ENCODE results near the gene HINT3. TPM values are rescaled to one million over a fixed set of nuclear protein-coding genes. Genes with fewer than 3 reads are reported as not detected.

The HINT3 gene
- total and polyA plus RNA-seq, 3 donors from 2014 or later: 19.0 to 24.8 (median 22.5) TPM

GRCh38 chr6:125987026-125987617 is 30.6 kb downstream of the HINT3 start:
- Histone ChIP-seq H3K36me3 (ENCODE audit: low read depth, missing control alignments) (no peaks in the 10 kb centered on the region), H3K4me1 (peaks cover 12% of the 10 kb centered on the region), H3K9me3 (no peaks in the 10 kb centered on the region), H3K27me3 (no peaks in the 10 kb centered on the region), H3K27ac (peak overlapping the region; percentile 34 to 85), H3K4me3 (peak overlapping the region; percentile 77 to 94)
- WGBS, 2 donors: 8 to 12% methylated on average over 10 of the region's 10 CpGs
- DNase-seq: no peak
- no peak for TF ChIP-seq POLR2A (IDR thresholded peaks at IDR 0.05)
- TF ChIP-seq CTCF (IDR thresholded peaks at IDR 0.05): no peak
- intact Hi-C loops (cut with DNase I; ENCODE audit: low total_unique reads): no loop called here

GRCh38 chr6:125988280-125988679 is 31.7 kb downstream of the HINT3 start:
- no peak overlapping the region for H3K27ac ChIP-seq
- H3K36me3 ChIP-seq (ENCODE audit: low read depth, missing control alignments): no peaks in the 10 kb centered on the region
- peaks cover 12% of the 10 kb centered on the region for H3K4me1 ChIP-seq
- H3K27me3 ChIP-seq: no peaks in the 10 kb centered on the region
- no peaks in the 10 kb centered on the region for H3K9me3 ChIP-seq
- intact Hi-C loops (cut with DNase I; ENCODE audit: low total_unique reads): no loop called here
- TF ChIP-seq POLR2A (IDR thresholded peaks at IDR 0.05): no peak
- no peak for TF ChIP-seq CTCF (IDR thresholded peaks at IDR 0.05)
- DNase-seq: no peak
- no peak overlapping the region for H3K4me3 ChIP-seq

GRCh38 chr6:125989631-125990030 is 33.1 kb downstream of the HINT3 start:
- peaks cover 12% of the 10 kb centered on the region for H3K4me1 ChIP-seq
- H3K4me3 ChIP-seq: no peak overlapping the region
- H3K27me3 ChIP-seq: no peaks in the 10 kb centered on the region
- TF ChIP-seq CTCF (IDR thresholded peaks at IDR 0.05) (no peak), POLR2A (IDR thresholded peaks at IDR 0.05) (no peak)
- H3K36me3 ChIP-seq (ENCODE audit: low read depth, missing control alignments): no peaks in the 10 kb centered on the region
- no peaks in the 10 kb centered on the region for H3K9me3 ChIP-seq
- DNase-seq: no peak
- H3K27ac ChIP-seq: no peak overlapping the region
- intact Hi-C loops (cut with DNase I; ENCODE audit: low total_unique reads): no loop called here
- 52 to 62% methylated on average over 3 of the region's 3 CpGs for WGBS, 2 donors

- Histone ChIP-seq H3K4me1 (peaks cover 5% of the 10 kb centered on the region), H3K36me3 (ENCODE audit: low read depth, missing control alignments) (no peaks in the 10 kb centered on the region), H3K9me3 (no peaks in the 10 kb centered on the region), H3K27me3 (no peaks in the 10 kb centered on the region), H3K4me3 (no peak overlapping the region), H3K27ac (no peak overlapping the region)
- DNase-seq: no peak
- TF ChIP-seq POLR2A (IDR thresholded peaks at IDR 0.05): no peak
- TF ChIP-seq CTCF (IDR thresholded peaks at IDR 0.05): no peak
- intact Hi-C loops (cut with DNase I; ENCODE audit: low total_unique reads): no loop called here
- 63% methylated on average over 1 of the region's 1 CpG for WGBS, 2 donors
Observed at GRCh38 chr6:125991653-125992052, 35.1 kb downstream of the HINT3 start.
